GM21381 (cell line): ENCODE measurements around the gene UBE3B.

Experiments used
- ATAC-seq: cut with Tn5 transposase; IDR thresholded peaks from one replicate; pipeline ENCODE4 v1.9.1; 2021; ENCODE audit warnings: mild to moderate bottlenecking, moderate library complexity; ENCODE audit not compliant: unreplicated experiment

UBE3B gene

DNA sequence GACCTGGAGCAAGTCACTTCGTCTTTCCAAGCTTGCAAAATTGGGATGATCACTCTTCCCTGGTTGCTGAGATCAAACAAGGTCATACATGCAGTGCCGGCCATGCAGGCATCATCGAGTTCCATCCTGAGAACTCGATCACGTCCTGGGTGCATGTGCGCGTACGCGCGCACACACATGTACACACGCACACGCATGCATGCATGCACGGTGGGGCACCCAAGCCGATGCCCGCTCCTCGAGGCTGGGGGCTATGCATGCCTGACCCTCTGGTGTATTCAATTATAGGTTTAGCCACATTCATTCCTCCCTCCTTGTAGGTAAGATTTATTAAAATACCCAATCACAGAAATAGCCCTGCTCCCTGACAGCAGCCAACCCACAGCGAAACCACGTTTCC lies 69.9 kb downstream of the UBE3B start:
- no peak for ATAC-seq

DNA sequence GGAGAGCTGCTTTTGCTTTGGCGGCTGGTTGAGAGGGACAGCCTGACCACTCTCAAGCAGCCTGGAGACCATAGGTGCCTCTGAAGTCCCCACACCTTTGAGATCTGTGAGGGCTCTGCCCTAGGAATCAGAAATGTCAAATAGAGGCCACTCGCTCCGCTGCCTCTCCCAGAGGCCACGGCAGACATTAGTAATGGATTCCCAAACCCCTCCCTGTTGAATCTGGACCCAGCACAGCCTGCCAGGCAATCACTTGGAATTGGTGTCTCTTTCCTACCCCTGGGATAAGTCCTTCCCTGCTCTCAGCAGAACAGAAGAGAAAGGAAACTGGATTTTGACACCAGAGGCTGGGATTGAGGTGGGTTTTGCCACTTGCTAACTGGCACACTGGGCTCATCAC lies 70.8 kb downstream of the UBE3B start:
- ATAC-seq = no peak

DNA sequence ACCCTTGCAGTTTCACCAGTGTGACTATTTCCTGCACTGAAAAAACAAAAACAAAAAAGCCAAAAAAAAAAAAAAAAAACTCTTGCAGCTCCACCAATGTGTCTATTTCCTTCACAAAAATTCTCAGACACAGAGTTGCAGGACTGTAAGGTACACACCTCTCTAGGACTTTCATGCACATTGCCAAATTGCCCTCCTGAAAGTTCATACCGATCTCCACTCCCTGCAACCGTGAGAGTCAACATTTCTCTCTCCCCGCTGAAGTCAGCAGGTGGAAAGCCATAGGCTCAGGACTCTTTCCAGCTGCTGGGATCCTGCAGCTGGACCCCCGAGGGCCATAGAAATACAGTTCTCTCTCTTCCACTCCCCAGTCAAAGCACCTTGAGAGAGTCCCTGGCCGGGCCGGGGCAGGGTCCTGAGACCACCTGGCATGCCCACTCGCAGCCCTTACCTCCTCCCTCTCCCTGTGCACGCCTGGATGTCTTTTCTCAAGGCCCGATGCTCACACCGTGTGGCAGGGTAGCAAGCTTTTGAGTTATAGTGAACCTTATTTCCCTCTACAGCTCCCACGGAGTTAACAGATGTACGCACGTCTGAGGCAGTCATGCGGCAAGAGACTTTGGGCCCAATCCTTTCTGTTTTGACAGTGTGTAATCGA lies 72.3 kb downstream of the UBE3B start:
- no peak for ATAC-seq

- no peak for ATAC-seq
Observed at GRCh38 chr12:109550281-109550680, 72.8 kb downstream of the UBE3B start.

DNA sequence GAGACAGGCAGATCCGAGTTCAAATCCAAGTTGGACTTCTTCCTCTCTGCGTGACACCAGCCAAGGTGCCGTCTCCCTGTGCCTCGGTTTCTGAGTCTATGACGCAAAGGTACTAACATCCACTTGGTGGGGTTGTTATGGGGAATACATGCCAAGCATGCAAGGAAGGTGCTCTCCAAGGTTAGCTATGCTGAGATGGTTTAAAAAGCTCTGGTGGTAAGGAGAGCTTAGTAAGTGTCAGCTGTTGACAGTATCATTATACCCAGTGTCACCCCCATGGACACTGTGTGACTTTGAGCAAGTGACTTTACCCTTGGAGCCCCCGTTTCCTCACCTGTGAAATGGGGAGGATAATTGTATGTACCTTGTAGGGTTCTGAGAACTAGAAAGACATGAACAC lies 73.7 kb downstream of the UBE3B start:
- no peak for ATAC-seq

GRCh38 chr12:109552971-109553370 lies 75.5 kb downstream of the UBE3B start:
- no peak for ATAC-seq

DNA sequence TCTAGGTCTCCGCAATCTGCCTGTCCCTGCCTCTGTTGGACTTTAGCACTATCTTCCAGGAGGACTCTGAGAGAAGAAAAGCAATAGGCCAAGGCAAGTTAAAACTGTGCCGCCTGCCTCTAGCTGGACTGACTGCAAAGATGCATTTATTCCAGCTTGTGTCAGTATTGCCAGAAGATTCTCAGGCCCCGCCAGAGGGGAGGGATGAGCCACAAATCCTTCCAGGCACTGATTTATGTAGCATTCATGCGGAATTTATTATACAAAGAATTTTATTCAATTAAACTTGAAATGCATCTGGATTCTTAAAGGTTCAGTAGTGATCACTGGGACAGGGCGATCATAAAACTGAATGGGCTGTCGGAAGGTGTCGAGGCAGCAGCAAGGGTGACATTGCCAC lies 76.0 kb downstream of the UBE3B start:
- ATAC-seq = no peak

DNA sequence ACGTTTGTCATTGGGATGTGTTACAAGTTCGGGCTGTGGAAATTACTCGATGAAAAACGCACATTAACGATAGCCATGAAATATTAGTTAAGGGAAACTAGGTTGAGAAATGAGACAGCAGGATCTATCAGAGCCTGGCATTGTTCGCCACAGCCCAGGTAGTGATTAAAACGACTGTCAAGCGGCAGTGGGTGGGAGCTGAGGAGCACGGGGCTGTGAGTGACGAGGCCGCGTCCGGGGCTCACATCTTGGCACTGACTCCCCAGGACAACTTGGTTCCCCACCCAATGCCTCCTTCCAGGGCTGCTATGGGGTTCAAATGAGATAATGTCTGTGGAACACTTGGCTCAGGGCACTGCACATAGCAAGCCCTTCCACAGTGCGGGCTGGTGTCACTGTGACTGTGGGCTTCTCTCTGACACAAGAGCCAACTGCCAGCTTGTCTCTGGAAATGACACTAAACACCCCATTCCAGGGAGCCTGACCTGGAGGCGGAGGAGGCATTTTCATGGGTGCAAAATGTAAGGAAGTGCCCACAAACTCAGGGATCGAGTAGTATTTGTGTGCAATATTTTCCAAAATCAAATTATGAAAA lies 76.6 kb downstream of the UBE3B start:
- no peak for ATAC-seq

DNA sequence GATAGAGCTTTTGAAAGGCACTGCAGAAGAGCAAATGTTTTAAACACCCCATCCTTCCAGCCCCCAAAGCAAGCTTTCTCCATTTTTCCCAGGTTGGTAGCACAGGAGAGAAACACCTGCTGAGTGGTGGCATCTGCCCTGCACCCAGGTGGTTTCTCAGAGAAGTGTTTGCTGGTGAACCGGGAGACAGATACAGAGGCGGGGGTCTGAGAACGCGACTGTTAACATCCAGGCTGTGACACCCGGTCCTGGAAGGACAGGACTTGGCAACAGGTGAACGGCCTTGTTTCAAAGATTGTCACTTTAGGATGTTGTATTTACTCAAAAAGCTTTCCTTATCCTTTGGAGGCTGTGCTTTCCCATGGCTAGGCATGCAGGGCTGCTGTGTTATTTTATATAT lies 77.3 kb downstream of the UBE3B start:
- ATAC-seq = no peak

GRCh38 chr12:109555431-109556315 lies 78.2 kb downstream of the UBE3B start:
- no peak for ATAC-seq

DNA sequence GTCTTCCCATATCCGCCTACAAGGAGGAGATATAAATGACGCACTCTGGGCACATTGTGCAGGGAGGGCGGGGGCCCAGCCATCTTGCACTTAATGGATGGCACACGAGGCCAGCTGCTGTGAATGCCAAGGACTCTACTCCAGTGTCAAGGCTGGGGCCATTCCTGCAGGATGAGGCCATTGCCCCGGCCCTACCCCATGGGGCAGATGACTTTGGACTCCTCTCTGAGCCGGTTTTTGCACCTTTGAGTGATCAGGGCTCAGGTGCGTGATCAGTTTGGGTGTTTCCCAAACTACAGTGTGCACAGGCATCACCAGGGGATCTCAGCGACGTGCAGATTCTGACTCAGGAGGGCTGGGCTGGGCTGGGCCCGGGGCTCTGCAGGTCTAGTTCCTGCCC lies 79.8 kb downstream of the UBE3B start:
- no peak for ATAC-seq

GRCh38 chr12:109557805-109558204 lies 80.4 kb downstream of the UBE3B start:
- ATAC-seq = no peak

GRCh38 chr12:109558374-109559199 lies 81.2 kb downstream of the UBE3B start:
- no peak for ATAC-seq

DNA sequence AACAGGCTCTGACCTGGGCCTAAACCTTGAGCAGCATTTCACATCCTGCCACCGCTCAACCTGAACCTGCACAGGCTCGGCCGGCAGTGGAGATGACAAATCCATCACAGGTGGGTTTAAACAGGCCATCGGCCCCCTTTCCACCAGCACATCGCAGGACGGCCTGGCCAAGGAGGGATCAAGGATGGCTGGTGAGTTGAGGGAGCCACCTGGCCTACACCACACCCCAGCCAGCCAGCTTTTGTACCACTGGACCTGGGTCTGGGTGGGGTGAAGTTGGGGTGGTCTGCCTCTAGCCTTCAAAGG lies 81.7 kb downstream of the UBE3B start:
- no peak for ATAC-seq

DNA sequence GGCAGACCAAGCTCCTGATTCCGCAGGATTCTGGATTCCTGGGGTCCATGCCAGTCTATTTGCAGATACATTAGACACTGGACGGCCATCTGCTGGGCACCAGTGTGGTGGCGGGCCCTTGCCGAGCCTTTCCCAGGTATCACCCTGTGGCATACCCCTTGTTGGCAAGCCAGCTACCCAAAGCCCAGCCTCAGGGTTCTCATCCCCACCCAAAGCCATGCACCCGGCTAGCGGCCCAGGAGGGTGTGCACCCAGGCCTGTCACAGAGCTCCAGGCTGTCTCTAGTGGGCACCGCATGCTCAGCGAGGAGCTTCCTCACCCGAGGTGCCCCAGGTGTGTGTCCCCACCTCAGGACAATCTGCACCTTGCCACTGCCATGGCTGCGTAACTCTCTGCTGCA lies 82.2 kb downstream of the UBE3B start:
- no peak for ATAC-seq

GRCh38 chr12:109560867-109561710 lies 83.7 kb downstream of the UBE3B start:
- no peak for ATAC-seq

DNA sequence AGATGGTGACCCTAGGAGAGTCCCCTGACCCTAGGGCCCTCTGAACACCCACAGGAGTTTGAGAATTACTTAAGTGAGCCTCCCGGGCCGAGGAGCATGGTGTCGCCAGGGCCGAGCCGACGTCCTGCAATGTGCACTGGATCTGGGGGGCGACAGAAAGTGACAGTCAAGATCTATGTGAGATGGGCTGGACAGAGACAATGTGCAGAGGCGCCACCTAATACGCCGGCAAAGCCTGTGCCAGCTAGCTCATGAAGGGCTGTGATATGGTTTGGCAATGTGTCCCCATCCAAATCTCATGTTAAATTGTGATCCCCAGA lies 84.2 kb downstream of the UBE3B start:
- ATAC-seq = no peak

DNA sequence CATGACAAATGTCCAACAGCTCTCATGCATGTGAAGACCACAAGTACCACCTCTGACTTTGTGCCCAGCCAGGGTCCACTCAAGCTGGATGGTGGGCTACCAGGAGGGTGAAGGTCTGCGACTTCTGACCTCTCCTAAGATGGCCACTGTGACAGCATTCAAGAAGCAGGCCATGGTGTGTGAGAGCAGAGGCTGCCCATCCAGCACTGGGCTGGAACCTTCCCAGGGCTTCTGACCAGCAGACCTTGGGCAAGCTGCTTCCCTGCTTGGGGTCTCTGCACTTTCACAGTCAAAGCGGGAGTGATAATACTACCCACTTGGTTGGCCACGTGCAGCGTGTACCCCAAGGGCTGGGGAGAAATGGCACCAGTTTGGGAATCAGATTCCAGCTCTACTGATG lies 85.4 kb downstream of the UBE3B start:
- no peak for ATAC-seq

GRCh38 chr12:109563291-109564284 lies 86.2 kb downstream of the UBE3B start:
- ATAC-seq = no peak
